ENCODE results near the gene SP100. TPM values are rescaled to one million over a fixed set of nuclear protein-coding genes. Genes with fewer than 3 reads are reported as not detected.
"Not testable (repeated sequence)": the region's sequence is repeated elsewhere in the genome, so short reads cannot be mapped to it uniquely, and the experiment has no call there.

Gene SP100
- total RNA-seq = 100 to 1,000 TPM; 125 to 193 TPM

GRCh38 chr2:230416061-230416721, at the start of gene SP100:
Gene SP100 (plus strand): TSS chr2:230416201. CDS start chr2:230416297, 96 bp downstream.
- Histone ChIP-seq H3K27me3 (replicated peaks; ENCODE audit: insufficient read depth) (no peaks in the 10 kb centered on the region), H3K9me3 (no peaks in the 10 kb centered on the region), H3K36me3 (no peaks in the 10 kb centered on the region), H3K27ac (peak within 1 kb of the TSS; percentile 89 to 92), H3K4me1 (ENCODE audit: control insufficient read depth in 1 of 2, low read depth in 2 of 2) (peaks cover 36 to 49% of the 10 kb centered on the region in 2 donors), H3K4me3 (peak within 1 kb of the TSS; percentile 78)
- DNase-seq (ENCODE audit: low spot score) (no peak), ATAC-seq (ENCODE audit: insufficient number of reproducible peaks, low FRiP score, low read depth) (peak; percentile 66)
- no peak for TF ChIP-seq CTCF (IDR thresholded peaks at IDR 0.05)

GRCh38 chr2:230382108-230382507, 33.9 kb upstream of the SP100 start:
- Histone ChIP-seq H3K4me1 (ENCODE audit: control insufficient read depth in 1 of 2, low read depth in 2 of 2) (no peaks in the 10 kb centered on the region), H3K27me3 (replicated peaks; ENCODE audit: insufficient read depth) (no peaks in the 10 kb centered on the region), H3K27ac (no peak overlapping the region), H3K9me3 (no peaks in the 10 kb centered on the region), H3K4me3 (no peak overlapping the region), H3K36me3 (no peaks in the 10 kb centered on the region)
- DNase-seq (ENCODE audit: low spot score) (no peak), ATAC-seq (ENCODE audit: insufficient number of reproducible peaks, low FRiP score, low read depth) (no peak)
- no peak for TF ChIP-seq CTCF (IDR thresholded peaks at IDR 0.05)

- TF ChIP-seq CTCF (IDR thresholded peaks at IDR 0.05) = no peak
- no peak for DNase-seq (ENCODE audit: low spot score)
- Histone ChIP-seq H3K4me1 (ENCODE audit: control insufficient read depth in 1 of 2, low read depth in 2 of 2) (no peaks in the 10 kb centered on the region), H3K36me3 (no peaks in the 10 kb centered on the region), H3K27me3 (replicated peaks; ENCODE audit: insufficient read depth) (no peaks in the 10 kb centered on the region), H3K27ac (no peak overlapping the region), H3K9me3 (no peaks in the 10 kb centered on the region), H3K4me3 (no peak overlapping the region)
- no peak for ATAC-seq (ENCODE audit: insufficient number of reproducible peaks, low FRiP score, low read depth)
Measured at GRCh38 chr2:230383453-230383852, 32.5 kb upstream of the SP100 start.

- H3K4me3 ChIP-seq = no peak overlapping the region
- no peaks in the 10 kb centered on the region for H3K27me3 ChIP-seq (replicated peaks; ENCODE audit: insufficient read depth)
- TF ChIP-seq CTCF (IDR thresholded peaks at IDR 0.05) = no peak
- ATAC-seq (ENCODE audit: insufficient number of reproducible peaks, low FRiP score, low read depth) (no peak), DNase-seq (ENCODE audit: low spot score) (no peak)
- no peak overlapping the region for H3K27ac ChIP-seq
- H3K9me3 ChIP-seq = no peaks in the 10 kb centered on the region
- no peaks in the 10 kb centered on the region for H3K4me1 ChIP-seq (ENCODE audit: control insufficient read depth in 1 of 2, low read depth in 2 of 2)
- peaks cover 6% of the 10 kb centered on the region for H3K36me3 ChIP-seq
Measured at GRCh38 chr2:230384986-230385385, 31.0 kb upstream of the SP100 start.

- peaks cover 6% of the 10 kb centered on the region for H3K36me3 ChIP-seq
- H3K4me1 ChIP-seq (ENCODE audit: control insufficient read depth in 1 of 2, low read depth in 2 of 2) = no peaks in the 10 kb centered on the region
- no peaks in the 10 kb centered on the region for H3K27me3 ChIP-seq (replicated peaks; ENCODE audit: insufficient read depth)
- H3K4me3 ChIP-seq = no peak overlapping the region
- TF ChIP-seq CTCF (IDR thresholded peaks at IDR 0.05) = no peak
- DNase-seq (ENCODE audit: low spot score) (no peak), ATAC-seq (ENCODE audit: insufficient number of reproducible peaks, low FRiP score, low read depth) (no peak)
- H3K27ac ChIP-seq = no peak overlapping the region
- H3K9me3 ChIP-seq = no peaks in the 10 kb centered on the region
Measured at GRCh38 chr2:230394301-230394700, 21.7 kb upstream of the SP100 start.

GRCh38 chr2:230398698-230399097, 17.3 kb upstream of the SP100 start:
- H3K36me3 ChIP-seq; H3K4me3 ChIP-seq; ATAC-seq (ENCODE audit: insufficient number of reproducible peaks, low FRiP score, low read depth); H3K9me3 ChIP-seq; H3K27ac ChIP-seq; H3K27me3 ChIP-seq (replicated peaks; ENCODE audit: insufficient read depth); H3K4me1 ChIP-seq (ENCODE audit: control insufficient read depth in 1 of 2, low read depth in 2 of 2); DNase-seq (ENCODE audit: low spot score): not testable (repeated sequence)
